Measurements from ENCODE around the gene SLIT3. TPM values are rescaled to one million over a fixed set of nuclear protein-coding genes. Genes with fewer than 3 reads are reported as not detected.

The SLIT3 gene
- total RNA-seq, 3 donors from 2014 or later (not counting 1 experiment from before 2014, with no cell fraction given): 0.34 to 0.80 TPM; not detected in 1

GRCh38 chr5:168978015-168978414, 322.9 kb downstream of the SLIT3 start:
- H3K4me3 Mint-ChIP-seq: no peak overlapping the region
- no peak for ATAC-seq
- intact Hi-C loops (cut with micrococcal nuclease): no loop called here
- Histone ChIP-seq H3K9me3 (ENCODE audit: control insufficient read depth, insufficient read depth, low read length) (no peaks in the 10 kb centered on the region), H3K27ac (ENCODE audit: low read length) (no peak overlapping the region), H3K4me1 (ENCODE audit: control insufficient read depth, insufficient read depth, low read length) (no peaks in the 10 kb centered on the region), H3K4me3 (ENCODE audit: low read length) (no peak overlapping the region), H3K36me3 (ENCODE audit: control insufficient read depth, insufficient read depth, low read length) (no peaks in the 10 kb centered on the region), H3K27me3 (ENCODE audit: control insufficient read depth, insufficient read depth, low read length) (peaks cover 3% of the 10 kb centered on the region)
- H3K36me3 Mint-ChIP-seq: no peaks in the 10 kb centered on the region
- 89% methylated on average over 2 of the region's 3 CpGs for WGBS (ENCODE audit: insufficient coverage)
- no peak overlapping the region for H3K27ac Mint-ChIP-seq
- peaks cover 11 to 26% of the 10 kb centered on the region in 2 donors for H3K27me3 Mint-ChIP-seq (ENCODE audit: low read depth in 2 of 2)
- TF ChIP-seq CTCF (IDR thresholded peaks at IDR 0.05): no peak
- H3K4me1 Mint-ChIP-seq: no peaks in the 10 kb centered on the region
- no peaks in the 10 kb centered on the region for H3K9me3 Mint-ChIP-seq
- DNase-seq: no peak

GRCh38 chr5:168976311-168976970, 324.5 kb downstream of the SLIT3 start:
- Histone ChIP-seq H3K4me3 (ENCODE audit: low read length) (no peak overlapping the region), H3K36me3 (ENCODE audit: control insufficient read depth, insufficient read depth, low read length) (no peaks in the 10 kb centered on the region), H3K4me1 (ENCODE audit: control insufficient read depth, insufficient read depth, low read length) (no peaks in the 10 kb centered on the region), H3K27ac (ENCODE audit: low read length) (no peak overlapping the region), H3K27me3 (ENCODE audit: control insufficient read depth, insufficient read depth, low read length) (peaks cover 3% of the 10 kb centered on the region), H3K9me3 (ENCODE audit: control insufficient read depth, insufficient read depth, low read length) (no peaks in the 10 kb centered on the region)
- Mint-ChIP-seq H3K36me3 (no peaks in the 10 kb centered on the region), H3K9me3 (no peaks in the 10 kb centered on the region), H3K4me3 (no peak overlapping the region), H3K27me3 (ENCODE audit: low read depth in 2 of 2) (peaks cover 16 to 32% of the 10 kb centered on the region in 2 donors), H3K27ac (no peak overlapping the region), H3K4me1 (no peaks in the 10 kb centered on the region)
- intact Hi-C loops (cut with micrococcal nuclease): no loop called here
- ATAC-seq: no peak
- no peak for DNase-seq
- TF ChIP-seq CTCF (IDR thresholded peaks at IDR 0.05): no peak
- 90% methylated on average over 1 of the region's 3 CpGs for WGBS (ENCODE audit: insufficient coverage)

DNA sequence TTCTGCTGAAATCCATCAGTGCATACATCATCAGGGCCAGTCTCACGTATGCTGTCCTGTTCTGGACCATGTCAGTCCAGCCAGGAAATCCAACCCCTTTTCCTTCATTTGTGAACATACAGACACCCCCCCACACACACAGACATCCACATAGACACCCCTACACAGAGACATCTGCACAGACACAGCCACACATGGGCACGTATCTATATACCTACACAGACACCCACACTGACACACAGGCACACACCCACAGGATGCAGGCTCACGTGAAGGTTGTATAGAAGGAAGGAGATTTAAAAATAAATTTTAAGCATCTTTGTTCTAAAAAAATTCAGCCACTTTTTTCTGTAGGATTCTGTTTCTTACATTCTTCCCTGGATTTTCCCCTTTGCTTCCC, 325.6 kb downstream of the SLIT3 start:
- H3K4me1 ChIP-seq (ENCODE audit: control insufficient read depth, insufficient read depth, low read length): no peaks in the 10 kb centered on the region
- no peak for DNase-seq
- H3K36me3 Mint-ChIP-seq: no peaks in the 10 kb centered on the region
- intact Hi-C loops (cut with micrococcal nuclease): no loop called here
- peaks cover 22 to 32% of the 10 kb centered on the region in 2 donors for H3K27me3 Mint-ChIP-seq (ENCODE audit: low read depth in 2 of 2)
- H3K27ac Mint-ChIP-seq: no peak overlapping the region
- TF ChIP-seq CTCF (IDR thresholded peaks at IDR 0.05): no peak
- ATAC-seq: no peak
- H3K9me3 Mint-ChIP-seq: no peaks in the 10 kb centered on the region
- no peaks in the 10 kb centered on the region for H3K9me3 ChIP-seq (ENCODE audit: control insufficient read depth, insufficient read depth, low read length)
- no peak overlapping the region for H3K4me3 Mint-ChIP-seq
- no peaks in the 10 kb centered on the region for H3K36me3 ChIP-seq (ENCODE audit: control insufficient read depth, insufficient read depth, low read length)
- no peak overlapping the region for H3K27ac ChIP-seq (ENCODE audit: low read length)
- H3K4me3 ChIP-seq (ENCODE audit: low read length): no peak overlapping the region
- H3K27me3 ChIP-seq (ENCODE audit: control insufficient read depth, insufficient read depth, low read length): peaks cover 3% of the 10 kb centered on the region
- no peaks in the 10 kb centered on the region for H3K4me1 Mint-ChIP-seq
- WGBS (ENCODE audit: insufficient coverage): 81% methylated on average over 2 of the region's 3 CpGs

GRCh38 chr5:168974082-168974481, 326.9 kb downstream of the SLIT3 start:
- Mint-ChIP-seq H3K9me3 (no peaks in the 10 kb centered on the region), H3K4me1 (no peaks in the 10 kb centered on the region), H3K4me3 (no peak overlapping the region), H3K27ac (no peak overlapping the region), H3K27me3 (ENCODE audit: low read depth in 2 of 2) (peaks cover 23 to 39% of the 10 kb centered on the region in 2 donors), H3K36me3 (no peaks in the 10 kb centered on the region)
- Histone ChIP-seq H3K4me1 (ENCODE audit: control insufficient read depth, insufficient read depth, low read length) (no peaks in the 10 kb centered on the region), H3K9me3 (ENCODE audit: control insufficient read depth, insufficient read depth, low read length) (no peaks in the 10 kb centered on the region), H3K4me3 (ENCODE audit: low read length) (no peak overlapping the region), H3K36me3 (ENCODE audit: control insufficient read depth, insufficient read depth, low read length) (no peaks in the 10 kb centered on the region), H3K27ac (ENCODE audit: low read length) (no peak overlapping the region), H3K27me3 (ENCODE audit: control insufficient read depth, insufficient read depth, low read length) (peaks cover 3% of the 10 kb centered on the region)
- ATAC-seq (no peak), DNase-seq (no peak)
- TF ChIP-seq CTCF (IDR thresholded peaks at IDR 0.05): no peak
- WGBS (ENCODE audit: insufficient coverage): 83% methylated on average over 2 of the region's 2 CpGs
- intact Hi-C loops (cut with micrococcal nuclease): no loop called here

Measured in natural killer cell (primary cell).